ENCODE results near the gene AATK. TPM values are rescaled to one million over a fixed set of nuclear protein-coding genes. Genes with fewer than 3 reads are reported as not detected.

The AATK gene
- total and polyA plus RNA-seq, 2 of the 13 experiments (the other 11 are each of a cell fraction or from before 2014, with no cell fraction given) = 2.9 to 8.4 TPM

GRCh38 chr17:81132770-81133723 lies 33.0 kb downstream of the AATK start (continued):
- no peak for TF ChIP-seq RELA (CRISPR knock-in tag; IDR thresholded peaks at IDR 0.05)
- no peak for TF ChIP-seq ZNF335 (CRISPR knock-in tag; IDR thresholded peaks at IDR 0.05)
- TF ChIP-seq JUND (CRISPR knock-in tag; IDR thresholded peaks at IDR 0.05) = peak; percentile 54; the same call in 1 of the 2 replicates
- no peak for TF ChIP-seq MYC (CRISPR knock-in tag; IDR thresholded peaks at IDR 0.05; ENCODE audit: borderline replicate concordance)
- TF ChIP-seq, protein P1, sequence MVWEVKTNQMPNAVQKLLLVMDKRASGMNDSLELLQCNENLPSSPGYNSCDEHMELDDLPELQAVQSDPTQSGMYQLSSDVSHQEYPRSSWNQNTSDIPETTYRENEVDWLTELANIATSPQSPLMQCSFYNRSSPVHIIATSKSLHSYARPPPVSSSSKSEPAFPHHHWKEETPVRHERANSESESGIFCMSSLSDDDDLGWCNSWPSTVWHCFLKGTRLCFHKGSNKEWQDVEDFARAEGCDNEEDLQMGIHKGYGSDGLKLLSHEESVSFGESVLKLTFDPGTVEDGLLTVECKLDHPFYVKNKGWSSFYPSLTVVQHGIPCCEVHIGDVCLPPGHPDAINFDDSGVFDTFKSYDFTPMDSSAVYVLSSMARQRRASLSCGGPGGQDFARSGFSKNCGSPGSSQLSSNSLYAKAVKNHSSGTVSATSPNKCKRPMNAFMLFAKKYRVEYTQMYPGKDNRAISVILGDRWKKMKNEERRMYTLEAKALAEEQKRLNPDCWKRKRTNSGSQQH (CRISPR knock-in tag; IDR thresholded peaks at IDR 0.05; ENCODE audit: low read depth) = no peak
- TF ChIP-seq ATF7-NPFF (CRISPR knock-in tag; IDR thresholded peaks at IDR 0.05; ENCODE audit: low read depth) = no peak
- peak; percentile 65; the same call in 1 of the 2 replicates for TF ChIP-seq TBX2 (CRISPR knock-in tag; IDR thresholded peaks at IDR 0.05; ENCODE audit: borderline replicate concordance)
- TF ChIP-seq ZNF713 (CRISPR knock-in tag; IDR thresholded peaks at IDR 0.05) = no peak
- no peak for TF ChIP-seq HOXA9 (CRISPR knock-in tag; IDR thresholded peaks at IDR 0.05; ENCODE audit: borderline replicate concordance)
- no peak for TF ChIP-seq NFYC (CRISPR knock-in tag; IDR thresholded peaks at IDR 0.05)
- TF ChIP-seq MED8 (CRISPR knock-in tag; IDR thresholded peaks at IDR 0.05; ENCODE audit: insufficient replicate concordance) = no peak
- no peak; the same call in 1 of the 2 replicates for TF ChIP-seq PCBP1 (IDR thresholded peaks at IDR 0.05; ENCODE audit: borderline replicate concordance, low read depth, low read length)
- TF ChIP-seq ZNF264 (CRISPR knock-in tag; IDR thresholded peaks at IDR 0.05) = no peak
- no peak for TF ChIP-seq BRF2 (CRISPR knock-in tag; IDR thresholded peaks at IDR 0.05)
- peak; percentile 60; the same call in 1 of the 2 replicates for TF ChIP-seq ZNF800 (CRISPR knock-in tag; IDR thresholded peaks at IDR 0.05)
- TF ChIP-seq PRDM10 (CRISPR knock-in tag; IDR thresholded peaks at IDR 0.05; ENCODE audit: low read depth) = 0 out of 2 replicates have a peak, but pooled peaks have one; percentile 27
- no peak for TF ChIP-seq DRAP1 (CRISPR knock-in tag; IDR thresholded peaks at IDR 0.05)
- no peak for TF ChIP-seq ZNF790 (CRISPR knock-in tag; IDR thresholded peaks at IDR 0.05; ENCODE audit: borderline replicate concordance)
- no peak for TF ChIP-seq EEA1 (CRISPR knock-in tag; IDR thresholded peaks at IDR 0.05; ENCODE audit: borderline replicate concordance)

Data from HepG2 (cell line).